ENCODE data around the gene SBSN. TPM values are rescaled to one million over a fixed set of nuclear protein-coding genes. Genes with fewer than 3 reads are reported as not detected.
A peak's percentile ranks its signal among the peaks of the same experiment; 100 is the strongest.

SBSN gene
- polyA plus RNA-seq, 2 of the 4 experiments (the other 2 are of a cell fraction) = 0.28 to 1.1 TPM

GRCh38 chr19:35566738-35567137 is 38.6 kb upstream of the SBSN start:
- CTCF ChIA-PET = interaction anchor here (1.0 to 5.4 kb wide), 2 partner anchors 18 to 109 kb away, joined by 3 to 37 read pairs; no protein-coding TSS in a partner anchor
- POLR2A ChIA-PET = interaction anchor here (0.6 kb wide), 1 partner anchor 20 kb away, joined by 3 read pairs; no protein-coding TSS in a partner anchor
- ATAC-seq = no peak
- WGBS (ENCODE audit: missing lambda C conversion rate) = 51% methylated on average over 7 of the region's 7 CpGs
- TF ChIP-seq RCOR1 (IDR thresholded peaks at IDR 0.05; ENCODE audit: low read depth, low read length) (no peak), CEBPB (IDR thresholded peaks at IDR 0.05) (peak; percentile 32 to 62; a peak in 3 of 4 replicates), NPAS2 (CRISPR knock-in tag; IDR thresholded peaks at IDR 0.05; ENCODE audit: borderline replicate concordance) (no peak)
- Histone ChIP-seq H3K9me3 (no peaks in the 10 kb centered on the region), H3K4me1 (no peaks in the 10 kb centered on the region), H3K4me3 (no peak overlapping the region), H3K4me2 (no peak overlapping the region), H3K27ac (no peak overlapping the region)
- DNase-seq (ENCODE audit: low read depth in 1 of 2, low spot score in 1 of 2) = no peak
- peak; percentile 61 for FAIRE-seq

GRCh38 chr19:35565016-35565856 is 37.1 kb upstream of the SBSN start:
- FAIRE-seq (peak; percentile 67), ATAC-seq (peak; percentile 2 to 7; a peak in 3 of 6 replicates)
- no peak for TF ChIP-seq NFE2L2 (conservative IDR thresholded peaks at IDR 0.05; ENCODE audit: low read length)
- no peak for TF ChIP-seq ZNF302 (CRISPR knock-in tag; IDR thresholded peaks at IDR 0.05)
- TF ChIP-seq HMGXB4 (CRISPR knock-in tag; IDR thresholded peaks at IDR 0.05; ENCODE audit: borderline replicate concordance) = no peak
- no peak for TF ChIP-seq FOXS1 (CRISPR knock-in tag; IDR thresholded peaks at IDR 0.05)
- no peak for TF ChIP-seq MAX (IDR thresholded peaks at IDR 0.05)
- no peak for TF ChIP-seq HOXA7 (CRISPR knock-in tag; IDR thresholded peaks at IDR 0.05)

GRCh38 chr19:35563207-35563829 is 35.2 kb upstream of the SBSN start, which contains the start of gene ATP4A:
Gene ATP4A, minus strand, starts transcription at chr19:35563658. Its CDS starts 29 bp downstream, at chr19:35563629.
- Histone ChIP-seq H3K4me3 (no peak within 1 kb of the TSS), H3K9me3 (no peaks in the 10 kb centered on the region), H3K27ac (no peak within 1 kb of the TSS), H3K4me1 (0 out of 3 replicates have a peak, but pooled peaks cover 3% of the 10 kb centered on the region), H3K4me2 (no peak within 1 kb of the TSS)
- ChIA-PET CTCF (interaction anchor here (1.1 to 5.4 kb wide), 12 partner anchors 8 to 341 kb away, joined by 3 to 37 read pairs (median 4); no protein-coding TSS in a partner anchor), POLR2A (interaction anchor here (0.7 kb wide), 1 partner anchor 49 kb away, joined by 3 read pairs; the partner anchor contains the start of gene HAUS5)
- peak in 1 of 2 experiments; percentile 6; a peak in 1 of 6 replicates for ATAC-seq
- no peak for FAIRE-seq
- TF ChIP-seq CTCF (IDR thresholded peaks at IDR 0.05) (no peak), NR3C1 (IDR thresholded peaks at IDR 0.05) (no peak), KDM1A (IDR thresholded peaks at IDR 0.05; ENCODE audit: low read depth) (no peak), EHF (CRISPR knock-in tag; IDR thresholded peaks at IDR 0.05) (no peak), ESRRA (IDR thresholded peaks at IDR 0.05; ENCODE audit: borderline replicate concordance, low read length) (no peak), PHF8 (IDR thresholded peaks at IDR 0.05; ENCODE audit: borderline replicate concordance, low read depth) (no peak)
- WGBS (ENCODE audit: missing lambda C conversion rate) = 40% methylated on average over 12 of the region's 15 CpGs
- DNase-seq (ENCODE audit: low read depth in 1 of 2, low spot score in 1 of 2) = no peak

More at GRCh38 chr19:35565016-35565856, 37.1 kb upstream of the SBSN start:
- Histone ChIP-seq H3K4me3 (no peak overlapping the region), H3K4me1 (no peaks in the 10 kb centered on the region), H3K4me2 (no peak overlapping the region), H3K9me3 (no peaks in the 10 kb centered on the region), H3K27ac (no peak overlapping the region)
- DNase-seq (ENCODE audit: low read depth in 1 of 2, low spot score in 1 of 2) = peak in 1 of 2 experiments; percentile 13
- ChIA-PET CTCF (interaction anchor here (0.6 to 5.4 kb wide), 9 partner anchors 8 to 130 kb away, joined by 3 to 37 read pairs (median 3); no protein-coding TSS in a partner anchor), POLR2A (no interaction called here)
- WGBS (ENCODE audit: missing lambda C conversion rate) = 43% methylated on average over 12 of the region's 12 CpGs

Measured in A549 (cell line).